ENCODE results near the gene FH. TPM values are rescaled to one million over a fixed set of nuclear protein-coding genes. Genes with fewer than 3 reads are reported as not detected.

FH gene
- total RNA-seq, 1 donor from 2014 or later, result 55.9 TPM

GRCh38 chr1:241470908-241471590 lies 48.5 kb downstream of the FH start:
- no peak for DNase-seq (ENCODE audit: low spot score)
- no peaks in the 10 kb centered on the region for H3K36me3 Mint-ChIP-seq (ENCODE audit: low read depth, unreplicated experiment)
- no peak overlapping the region for H3K27ac Mint-ChIP-seq (ENCODE audit: unreplicated experiment)
- TF ChIP-seq CTCF (IDR thresholded peaks at IDR 0.05; ENCODE audit: unreplicated experiment), result no peak
- no peaks in the 10 kb centered on the region for H3K9me3 Mint-ChIP-seq (ENCODE audit: unreplicated experiment)
- H3K4me3 Mint-ChIP-seq (ENCODE audit: unreplicated experiment), result no peak overlapping the region
- no peaks in the 10 kb centered on the region for H3K4me1 Mint-ChIP-seq (ENCODE audit: unreplicated experiment)
- H3K27me3 Mint-ChIP-seq (ENCODE audit: unreplicated experiment), result no peaks in the 10 kb centered on the region

- H3K9me3 Mint-ChIP-seq (ENCODE audit: unreplicated experiment), result no peaks in the 10 kb centered on the region
- no peaks in the 10 kb centered on the region for H3K4me1 Mint-ChIP-seq (ENCODE audit: unreplicated experiment)
- no peaks in the 10 kb centered on the region for H3K27me3 Mint-ChIP-seq (ENCODE audit: unreplicated experiment)
- no peak for TF ChIP-seq CTCF (IDR thresholded peaks at IDR 0.05; ENCODE audit: unreplicated experiment)
- no peak overlapping the region for H3K27ac Mint-ChIP-seq (ENCODE audit: unreplicated experiment)
- H3K4me3 Mint-ChIP-seq (ENCODE audit: unreplicated experiment), result no peak overlapping the region
- H3K36me3 Mint-ChIP-seq (ENCODE audit: low read depth, unreplicated experiment), result no peaks in the 10 kb centered on the region
- DNase-seq (ENCODE audit: low spot score), result no peak
Observed at GRCh38 chr1:241470361-241470760, 49.2 kb downstream of the FH start.

GRCh38 chr1:241465673-241466072 lies 53.9 kb downstream of the FH start:
- Mint-ChIP-seq H3K27ac (ENCODE audit: unreplicated experiment) (no peak overlapping the region), H3K27me3 (ENCODE audit: unreplicated experiment) (no peaks in the 10 kb centered on the region), H3K36me3 (ENCODE audit: low read depth, unreplicated experiment) (no peaks in the 10 kb centered on the region), H3K4me1 (ENCODE audit: unreplicated experiment) (no peaks in the 10 kb centered on the region), H3K9me3 (ENCODE audit: unreplicated experiment) (no peaks in the 10 kb centered on the region), H3K4me3 (ENCODE audit: unreplicated experiment) (no peak overlapping the region)
- DNase-seq (ENCODE audit: low spot score), result no peak
- TF ChIP-seq CTCF (IDR thresholded peaks at IDR 0.05; ENCODE audit: unreplicated experiment), result no peak

GRCh38 chr1:241464985-241465384 lies 54.6 kb downstream of the FH start:
- no peak for TF ChIP-seq CTCF (IDR thresholded peaks at IDR 0.05; ENCODE audit: unreplicated experiment)
- no peak for DNase-seq (ENCODE audit: low spot score)
- no peaks in the 10 kb centered on the region for H3K9me3 Mint-ChIP-seq (ENCODE audit: unreplicated experiment)
- no peak overlapping the region for H3K4me3 Mint-ChIP-seq (ENCODE audit: unreplicated experiment)
- no peak overlapping the region for H3K27ac Mint-ChIP-seq (ENCODE audit: unreplicated experiment)
- H3K27me3 Mint-ChIP-seq (ENCODE audit: unreplicated experiment), result no peaks in the 10 kb centered on the region
- H3K4me1 Mint-ChIP-seq (ENCODE audit: unreplicated experiment), result no peaks in the 10 kb centered on the region
- H3K36me3 Mint-ChIP-seq (ENCODE audit: low read depth, unreplicated experiment), result no peaks in the 10 kb centered on the region

GRCh38 chr1:241462391-241462790 lies 57.2 kb downstream of the FH start:
- Mint-ChIP-seq H3K36me3 (ENCODE audit: low read depth, unreplicated experiment) (no peaks in the 10 kb centered on the region), H3K27me3 (ENCODE audit: unreplicated experiment) (no peaks in the 10 kb centered on the region), H3K9me3 (ENCODE audit: unreplicated experiment) (no peaks in the 10 kb centered on the region), H3K27ac (ENCODE audit: unreplicated experiment) (no peak overlapping the region), H3K4me1 (ENCODE audit: unreplicated experiment) (no peaks in the 10 kb centered on the region), H3K4me3 (ENCODE audit: unreplicated experiment) (no peak overlapping the region)
- DNase-seq (ENCODE audit: low spot score), result no peak
- no peak for TF ChIP-seq CTCF (IDR thresholded peaks at IDR 0.05; ENCODE audit: unreplicated experiment)
